Measurements from ENCODE around the gene PRSS48.

The PRSS48 gene

GRCh38 chr4:151324752-151325110 lies 47.8 kb downstream of the PRSS48 start:
- H3F3A ChIP-seq (ENCODE audit: insufficient read depth, low read length) = no peaks in the 10 kb centered on the region
- peak overlapping the region; percentile 86 for H3K4me2 ChIP-seq (ENCODE audit: low read depth, low read length)
- H3K27ac ChIP-seq (ENCODE audit: low read length) = no peak overlapping the region
- peak overlapping the region; percentile 53 for H2AFZ ChIP-seq (ENCODE audit: low read length)
- TF ChIP-seq EZH2 (optimal IDR thresholded peaks at IDR 0.05; ENCODE audit: low read depth, low read length) (no peak), CTCF (IDR thresholded peaks at IDR 0.05; ENCODE audit: low read length) (no peak), EZH2phosphoT487 (IDR thresholded peaks at IDR 0.05; ENCODE audit: low read length) (no peak)
- H3K27me3 ChIP-seq (replicated peaks; ENCODE audit: insufficient read depth, low read length) = peaks cover 9% of the 10 kb centered on the region; the same call in 1 of the 2 replicates
- H3K79me2 ChIP-seq (ENCODE audit: low read length) = no peaks in the 10 kb centered on the region
- no peaks in the 10 kb centered on the region for H3K4me1 ChIP-seq (ENCODE audit: low read length)
- H3K36me3 ChIP-seq (replicated peaks; ENCODE audit: insufficient read depth, low read length) = no peaks in the 10 kb centered on the region
- H3K9me3 ChIP-seq (replicated peaks; ENCODE audit: insufficient read depth, low read length) = no peaks in the 10 kb centered on the region
- no peak overlapping the region for H3K9ac ChIP-seq (ENCODE audit: low read length)
- H3K4me3 ChIP-seq (ENCODE audit: low read length) = peak overlapping the region; percentile 53
- no peaks in the 10 kb centered on the region for H3K9me2 ChIP-seq (replicated peaks; ENCODE audit: insufficient read depth, low read length)
- no peaks in the 10 kb centered on the region for H4K20me1 ChIP-seq (ENCODE audit: insufficient read depth, low read length)
- DNase-seq = no peak

GRCh38 chr4:151325111-151325948 lies 48.4 kb downstream of the PRSS48 start, which contains the start of gene SH3D19:
Gene SH3D19, minus strand, starts transcription at chr4:151325605. Its CDS starts 253 bp downstream, at chr4:151325352.
- no peaks in the 10 kb centered on the region for H3K9me2 ChIP-seq (replicated peaks; ENCODE audit: insufficient read depth, low read length)
- DNase-seq = peak; percentile 15
- TF ChIP-seq CTCF (IDR thresholded peaks at IDR 0.05; ENCODE audit: low read length) = no peak
- H3K27ac ChIP-seq (ENCODE audit: low read length) = no peak within 1 kb of the TSS
- peak within 1 kb of the TSS; percentile 4; the same call in 1 of the 2 replicates for H3K9ac ChIP-seq (ENCODE audit: low read length)
- H3K4me1 ChIP-seq (ENCODE audit: low read length) = no peaks in the 10 kb centered on the region
- peak within 1 kb of the TSS; percentile 86 for H2AFZ ChIP-seq (ENCODE audit: low read length)
- no peaks in the 10 kb centered on the region for H3K79me2 ChIP-seq (ENCODE audit: low read length)
- H3K9me3 ChIP-seq (replicated peaks; ENCODE audit: insufficient read depth, low read length) = no peaks in the 10 kb centered on the region
- H3K36me3 ChIP-seq (replicated peaks; ENCODE audit: insufficient read depth, low read length) = no peaks in the 10 kb centered on the region
- H3K4me2 ChIP-seq (ENCODE audit: low read depth, low read length) = peak within 1 kb of the TSS; percentile 86
- peak within 1 kb of the TSS; percentile 56 for H3K4me3 ChIP-seq (ENCODE audit: low read length)
- peaks cover 9% of the 10 kb centered on the region; the same call in 1 of the 2 replicates for H3K27me3 ChIP-seq (replicated peaks; ENCODE audit: insufficient read depth, low read length)
- no peaks in the 10 kb centered on the region for H4K20me1 ChIP-seq (ENCODE audit: insufficient read depth, low read length)
- H3F3A ChIP-seq (ENCODE audit: insufficient read depth, low read length) = no peaks in the 10 kb centered on the region

- no peaks in the 10 kb centered on the region for H4K20me1 ChIP-seq (ENCODE audit: insufficient read depth, low read length)
- H3K27me3 ChIP-seq (replicated peaks; ENCODE audit: insufficient read depth, low read length) = peaks cover 9% of the 10 kb centered on the region; the same call in 1 of the 2 replicates
- H3K27ac ChIP-seq (ENCODE audit: low read length) = no peak overlapping the region
- no peak for DNase-seq
- H3F3A ChIP-seq (ENCODE audit: insufficient read depth, low read length) = no peaks in the 10 kb centered on the region
- H3K4me2 ChIP-seq (ENCODE audit: low read depth, low read length) = peak overlapping the region; percentile 79; the same call in 1 of the 2 replicates
- peaks cover 2% of the 10 kb centered on the region; the same call in 1 of the 2 replicates for H3K4me1 ChIP-seq (ENCODE audit: low read length)
- H3K9me3 ChIP-seq (replicated peaks; ENCODE audit: insufficient read depth, low read length) = no peaks in the 10 kb centered on the region
- TF ChIP-seq CTCF (IDR thresholded peaks at IDR 0.05; ENCODE audit: low read length) (no peak), EZH2 (optimal IDR thresholded peaks at IDR 0.05; ENCODE audit: low read depth, low read length) (no peak), EZH2phosphoT487 (IDR thresholded peaks at IDR 0.05; ENCODE audit: low read length) (no peak)
- no peaks in the 10 kb centered on the region for H3K36me3 ChIP-seq (replicated peaks; ENCODE audit: insufficient read depth, low read length)
- H3K4me3 ChIP-seq (ENCODE audit: low read length) = peak overlapping the region; percentile 56; the same call in 1 of the 2 replicates
- peak overlapping the region; percentile 86 for H2AFZ ChIP-seq (ENCODE audit: low read length)
- no peaks in the 10 kb centered on the region for H3K9me2 ChIP-seq (replicated peaks; ENCODE audit: insufficient read depth, low read length)
- H3K79me2 ChIP-seq (ENCODE audit: low read length) = no peaks in the 10 kb centered on the region
- no peak overlapping the region for H3K9ac ChIP-seq (ENCODE audit: low read length)
Observed at GRCh38 chr4:151325949-151326246, 48.9 kb downstream of the PRSS48 start.

All from MM.1S (cell line).